Liver (tissue), 9 donors: ENCODE measurements around the gene SEMA6B. TPM values are rescaled to one million over a fixed set of nuclear protein-coding genes. Genes with fewer than 3 reads are reported as not detected.

Source experiments
- DNase-seq: peaks from one replicate; pipeline ENCODE4 v3.0.0-alpha.2; 2017; ENCODE audit warnings: low spot score
- H3K27ac ChIP-seq, 2 donors: one replicate each; pipeline ENCODE4 v1.7.0; 2013; ENCODE audit warnings: inconsistent platforms in 2 of 2, low read length in 2 of 2, control low read depth in 1 of 2, low read depth in 1 of 2, mild to moderate bottlenecking in 1 of 2
- H3K27me3 ChIP-seq, 4 donors: one replicate each; pipeline versions ENCODE4 v1.6.1 to v1.7.0; 2013; ENCODE audit warnings: low read length in 3 of 4, inconsistent platforms in 1 of 4, mild to moderate bottlenecking in 1 of 4, moderate library complexity in 1 of 4; ENCODE audit not compliant: control insufficient read depth in 4 of 4, insufficient read depth in 4 of 4
- H3K36me3 ChIP-seq, 4 donors: one replicate each; pipeline versions ENCODE4 v1.6.1 to v1.7.0; 2013; ENCODE audit warnings: low read length in 3 of 4, mild to moderate bottlenecking in 3 of 4, low read depth in 1 of 4, moderate library complexity in 1 of 4; ENCODE audit not compliant: control insufficient read depth in 4 of 4, insufficient read depth in 3 of 4
- H3K4me1 ChIP-seq, 4 donors: one replicate each; pipeline versions ENCODE4 v1.6.1 to v1.7.0; 2013; ENCODE audit warnings: low read length in 3 of 4, mild to moderate bottlenecking in 3 of 4, moderate library complexity in 1 of 4; ENCODE audit not compliant: control insufficient read depth in 4 of 4, insufficient read depth in 4 of 4
- H3K4me3 ChIP-seq, 3 donors: one replicate each; pipeline versions ENCODE4 v1.6.1 to v1.7.0; 2013; ENCODE audit warnings: low read length in 3 of 3, control low read depth in 1 of 3, low read depth in 1 of 3, mild to moderate bottlenecking in 1 of 3
- H3K9ac ChIP-seq, 2 donors: one replicate each; pipeline ENCODE4 v1.7.0; 2013; ENCODE audit warnings: low read length in 2 of 2, mild to moderate bottlenecking in 2 of 2, moderate library complexity in 2 of 2, control low read depth in 1 of 2, low read depth in 1 of 2
- H3K9me3 ChIP-seq, 4 donors: one replicate each; pipeline versions ENCODE4 v1.6.1 to v1.7.0; 2013; ENCODE audit warnings: low read length in 3 of 4; ENCODE audit not compliant: control insufficient read depth in 4 of 4
- ATF3 ChIP-seq: IDR thresholded peaks from 2 replicates; pipeline ENCODE4 v1.6.1; 2016; ENCODE audit warnings: antibody characterized with exemption
- CTCF ChIP-seq: fragments of 150-350 bp; IDR thresholded peaks from 2 replicates; pipeline ENCODE4 v1.5.1; 2017; ENCODE audit warnings: improper control_type of control experiment, low read depth, low read length; ENCODE audit not compliant: missing input control
- EGR1 ChIP-seq, 2 donors: IDR thresholded peaks; 2 replicates each; pipeline ENCODE4 v1.6.1; 2016 to 2018; ENCODE audit warnings: antibody characterized with exemption in 2 of 2, low read depth in 2 of 2
- FOXA1 ChIP-seq: IDR thresholded peaks from 2 replicates; pipeline ENCODE4 v1.6.1; 2016; ENCODE audit warnings: antibody characterized with exemption
- FOXA2 ChIP-seq: IDR thresholded peaks from 2 replicates; pipeline ENCODE4 v1.6.1; 2016; ENCODE audit warnings: antibody characterized with exemption
- GABPA ChIP-seq, 2 donors: IDR thresholded peaks in 1 of 2; conservative IDR thresholded peaks in 1 of 2; 2 replicates each; pipeline ENCODE4 v1.6.1; 2016; ENCODE audit warnings: antibody characterized with exemption in 2 of 2, mild to moderate bottlenecking in 1 of 2, moderate library complexity in 1 of 2
- HNF4A ChIP-seq, 2 donors: conservative IDR thresholded peaks; 2 replicates each; pipeline ENCODE4 v1.6.1; 2016; ENCODE audit warnings: antibody characterized with exemption in 2 of 2, mild to moderate bottlenecking in 2 of 2
- HNF4G ChIP-seq: IDR thresholded peaks from 2 replicates; pipeline ENCODE4 v1.6.1; 2016; ENCODE audit warnings: antibody characterized with exemption
- JUND ChIP-seq, 2 donors: IDR thresholded peaks; 2 replicates each; pipeline ENCODE4 v1.6.1; 2016; ENCODE audit warnings: antibody characterized with exemption in 2 of 2
- MAX ChIP-seq: IDR thresholded peaks from 2 replicates; pipeline ENCODE4 v1.6.1; 2016; ENCODE audit warnings: antibody characterized with exemption
- NR2F2 ChIP-seq: IDR thresholded peaks from 2 replicates; pipeline ENCODE4 v1.6.1; 2016; ENCODE audit warnings: antibody characterized with exemption
- RAD21 ChIP-seq, 2 donors: IDR thresholded peaks; 2 replicates each; pipeline ENCODE4 v1.6.1; 2016; ENCODE audit warnings: antibody characterized with exemption in 2 of 2, mild to moderate bottlenecking in 2 of 2
- REST ChIP-seq: IDR thresholded peaks from 2 replicates; pipeline ENCODE4 v1.6.1; 2016; ENCODE audit warnings: antibody characterized with exemption, mild to moderate bottlenecking
- RXRA ChIP-seq, 2 donors: IDR thresholded peaks; 2 replicates each; pipeline ENCODE4 v1.6.1; 2017 to 2018; ENCODE audit warnings: antibody characterized with exemption in 2 of 2, mild to moderate bottlenecking in 1 of 2
- SP1 ChIP-seq: IDR thresholded peaks from 2 replicates; pipeline ENCODE4 v1.6.1; 2018; ENCODE audit warnings: antibody characterized with exemption, mild to moderate bottlenecking
- TAF1 ChIP-seq: conservative IDR thresholded peaks from 2 replicates; pipeline ENCODE4 v1.6.1; 2016; ENCODE audit warnings: antibody characterized with exemption, mild to moderate bottlenecking
- YY1 ChIP-seq: IDR thresholded peaks from 2 replicates; pipeline ENCODE4 v1.6.1; 2016; ENCODE audit warnings: antibody characterized with exemption, mild to moderate bottlenecking
- ZBTB33 ChIP-seq: IDR thresholded peaks from 2 replicates; pipeline ENCODE4 v1.6.1; 2016; ENCODE audit warnings: antibody characterized with exemption
- WGBS: extraction: QIAGEN DNeasy Blood & Tissue Kit; methylation state at CpG from one replicate; pipeline ENCODE4 v1.1.7; 2013; 5-methylcytosine and 5-hydroxymethylcytosine counted together
- polyA plus RNA-seq, 2 donors: library from polyadenylated mRNA; stranded (reverse) in 1 of 2; unstranded in 1 of 2; fragments of 200-250 nt in 1 of 2; fragments of >200 nt in 1 of 2; fragmentation: Nextera tagmentation in 1 of 2; extraction: Ambion mirVana in 1 of 2; gene quantifications; one replicate each; pipeline versions ENCODE4 v1.2.1 to v1.2.3, GENCODE V29; 2013 to 2015
- total RNA-seq, 2 donors: library from RNA; depleted of rRNA; stranded (reverse); fragments of >200 nt; gene quantifications; one replicate each; pipeline ENCODE4 v1.2.3, GENCODE V29; 2014
- donor health status: healthy.
- donor health status: healthy.
- donor health status: healthy.
- donor health status: healthy.
- donor health status: healthy.

Gene SEMA6B
- total and polyA plus RNA-seq, 4 donors, result 0.58 to 3.2 (median 2.9) TPM

- no peak overlapping the region for H3K4me3 ChIP-seq
- TF ChIP-seq NR2F2, result no peak
- no peak for TF ChIP-seq HNF4A (conservative IDR thresholded peaks at IDR 0.05)
- TF ChIP-seq HNF4G, result no peak
- no peak for TF ChIP-seq TAF1
- H3K9me3 ChIP-seq, result no peaks in the 10 kb centered on the region
- no peak overlapping the region for H3K27ac ChIP-seq
- peaks cover 12 to 21% (median 13%) of the 10 kb centered on the region in 4 donors for H3K4me1 ChIP-seq
- no peaks in the 10 kb centered on the region for H3K27me3 ChIP-seq
- no peak overlapping the region for H3K9ac ChIP-seq
- no peaks in the 10 kb centered on the region for H3K36me3 ChIP-seq
- DNase-seq, result no peak
- 84% methylated on average over 14 of the region's 14 CpGs for WGBS
Observed at GRCh38 chr19:4548238-4548584, 11.3 kb downstream of the SEMA6B start.

GRCh38 chr19:4547303-4548237, 11.9 kb downstream of the SEMA6B start:
- Histone ChIP-seq H3K27me3 (no peaks in the 10 kb centered on the region), H3K9me3 (no peaks in the 10 kb centered on the region), H3K27ac (peak overlapping the region in 1 of 2 donors; percentile 66), H3K9ac (no peak overlapping the region), H3K4me1 (peaks cover 12 to 24% (median 14%) of the 10 kb centered on the region in 4 donors), H3K4me3 (no peak overlapping the region), H3K36me3 (no peaks in the 10 kb centered on the region)
- WGBS, result 55% methylated on average over 32 of the region's 32 CpGs
- DNase-seq, result no peak
- TF ChIP-seq ZBTB33 (no peak), CTCF (peak; percentile 65), SP1 (peak; percentile 88), NR2F2 (peak; percentile 85), HNF4G (peak; percentile 84), YY1 (peak; percentile 81), TAF1 (no peak), REST (peak; percentile 63), RXRA (IDR thresholded peaks at IDR 0.05) (peak; percentile 95 to 97), RAD21 (IDR thresholded peaks at IDR 0.05) (peak in 1 of 2 donors; percentile 76), JUND (IDR thresholded peaks at IDR 0.05) (peak; percentile 62 to 71), ATF3 (no peak), FOXA2 (peak; percentile 60), EGR1 (IDR thresholded peaks at IDR 0.05; ENCODE audit: low read depth in 2 of 2) (peak; percentile 67 to 97), MAX (peak; percentile 100), GABPA (IDR thresholded peaks at IDR 0.05 in 1 of 2, conservative IDR thresholded peaks at IDR 0.05 in 1 of 2) (peak in 1 of 2 donors; percentile 59), HNF4A (conservative IDR thresholded peaks at IDR 0.05) (peak; percentile 97 to 98), FOXA1 (peak; percentile 40)
